Esophagus (tissue), 2 donors: ENCODE data around the gene PCNA. TPM values are rescaled to one million over a fixed set of nuclear protein-coding genes. Genes with fewer than 3 reads are reported as not detected.

Source experiments
- polyA plus RNA-seq, 2 donors: library from polyadenylated mRNA; stranded (reverse); fragments of 200-250 nt; gene quantifications; one replicate each; pipeline ENCODE4 v1.2.3, GENCODE V29; 2013
- donor health status: healthy with polysubstance abuse.
- donor health status: Bipolar disorder and iron deficiency.

PCNA gene
- polyA plus RNA-seq, 2 donors, result 61.2 to 143 TPM

Other genes with a start within 250 kb of the PCNA start
- gene SLC23A2, start 118.4 kb downstream of the PCNA start, polyA plus RNA-seq, result 1 to 10 TPM; 3.1 TPM
- 10 to 100 TPM; 40.0 to 55.9 TPM for gene TMEM230, start 6.9 kb downstream of the PCNA start, polyA plus RNA-seq
- gene CDS2, start 7.0 kb upstream of the PCNA start, polyA plus RNA-seq, result 1 to 10 TPM; 5.1 to 7.3 TPM
- gene PROKR2, start 197.0 kb upstream of the PCNA start, polyA plus RNA-seq, result not detected